Activated CD8-positive, alpha-beta memory T cell treated with anti-CD3 and anti-CD28 coated beads for 4 hours (primary cell): ENCODE measurements around the gene DOK4.
A peak's percentile ranks its signal among the peaks of the same experiment; 100 is the strongest.

Experiments
- DNase-seq, 2 donors: peaks; one replicate each; pipeline ENCODE4 v3.0.0-alpha.2; 2020; ENCODE audit warnings: low read depth in 2 of 2

Gene DOK4

DNA sequence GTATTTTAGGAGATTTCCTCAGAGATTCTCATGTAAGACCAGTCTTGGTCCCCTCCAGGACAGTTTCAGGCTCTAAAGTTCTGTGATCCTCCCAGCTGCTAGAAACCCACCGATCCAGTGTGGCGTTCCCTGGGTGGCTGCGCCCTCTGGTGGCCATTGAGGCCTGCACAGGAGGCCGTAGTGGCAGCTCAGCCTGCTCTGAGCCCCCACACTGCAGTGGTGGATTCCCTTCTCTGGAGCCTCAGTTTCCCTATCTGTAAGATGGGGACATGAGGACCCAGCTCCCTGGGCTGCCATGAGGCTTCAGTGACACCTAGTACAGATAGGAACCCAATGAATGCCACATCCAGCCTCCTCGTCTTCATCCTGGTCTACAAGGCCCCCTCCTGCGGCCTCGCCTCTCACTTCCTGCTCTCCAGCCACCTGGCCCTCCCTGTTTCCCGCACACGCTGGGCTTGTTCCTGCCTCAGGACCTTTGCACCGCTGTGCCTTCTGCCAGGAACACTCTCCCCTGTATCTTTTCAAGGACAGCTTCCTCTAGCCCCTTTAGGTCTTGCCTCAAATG, 33.6 kb upstream of the DOK4 start:
- peak; percentile 59 to 60 for DNase-seq

DNA sequence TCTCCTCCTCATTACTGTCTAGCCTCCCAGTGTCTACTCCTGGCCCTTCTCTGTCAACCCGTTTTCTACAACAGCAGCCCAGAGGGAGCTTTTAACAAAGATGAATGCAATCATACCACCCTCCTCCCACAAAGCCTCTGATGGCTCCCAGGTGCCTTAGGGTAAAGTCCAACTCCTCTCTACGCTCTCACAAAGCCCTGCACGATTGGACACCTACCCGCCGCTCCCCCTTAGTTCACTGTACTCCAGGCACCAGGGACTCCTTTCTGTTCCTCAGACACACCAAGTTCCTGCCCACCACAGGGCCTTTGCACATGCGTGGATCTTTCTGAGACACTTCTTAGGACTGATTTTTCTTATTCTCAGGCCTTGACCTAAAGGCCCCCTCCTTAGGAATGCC, 32.6 kb upstream of the DOK4 start:
- no peak for DNase-seq

DNA sequence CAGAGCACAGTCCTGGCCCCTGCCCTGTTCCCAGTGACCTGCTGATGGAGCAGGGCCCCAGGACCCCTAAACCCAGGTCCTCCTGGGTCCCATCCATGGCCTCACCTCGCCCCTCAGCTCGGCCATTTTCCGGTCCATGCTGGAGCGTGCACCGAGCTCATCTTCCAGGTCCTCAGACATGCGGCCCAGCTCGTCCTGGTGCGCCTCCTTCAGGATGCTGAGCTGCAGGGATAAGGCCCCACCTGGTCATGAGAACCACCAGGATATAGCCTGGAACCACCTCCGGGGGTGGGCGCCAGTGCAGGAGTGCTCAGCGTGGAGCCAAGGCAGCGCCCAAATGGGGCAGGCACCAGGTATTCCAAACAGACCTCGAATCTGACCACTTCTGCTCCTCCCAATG, 32.2 kb upstream of the DOK4 start:
- no peak for DNase-seq

DNA sequence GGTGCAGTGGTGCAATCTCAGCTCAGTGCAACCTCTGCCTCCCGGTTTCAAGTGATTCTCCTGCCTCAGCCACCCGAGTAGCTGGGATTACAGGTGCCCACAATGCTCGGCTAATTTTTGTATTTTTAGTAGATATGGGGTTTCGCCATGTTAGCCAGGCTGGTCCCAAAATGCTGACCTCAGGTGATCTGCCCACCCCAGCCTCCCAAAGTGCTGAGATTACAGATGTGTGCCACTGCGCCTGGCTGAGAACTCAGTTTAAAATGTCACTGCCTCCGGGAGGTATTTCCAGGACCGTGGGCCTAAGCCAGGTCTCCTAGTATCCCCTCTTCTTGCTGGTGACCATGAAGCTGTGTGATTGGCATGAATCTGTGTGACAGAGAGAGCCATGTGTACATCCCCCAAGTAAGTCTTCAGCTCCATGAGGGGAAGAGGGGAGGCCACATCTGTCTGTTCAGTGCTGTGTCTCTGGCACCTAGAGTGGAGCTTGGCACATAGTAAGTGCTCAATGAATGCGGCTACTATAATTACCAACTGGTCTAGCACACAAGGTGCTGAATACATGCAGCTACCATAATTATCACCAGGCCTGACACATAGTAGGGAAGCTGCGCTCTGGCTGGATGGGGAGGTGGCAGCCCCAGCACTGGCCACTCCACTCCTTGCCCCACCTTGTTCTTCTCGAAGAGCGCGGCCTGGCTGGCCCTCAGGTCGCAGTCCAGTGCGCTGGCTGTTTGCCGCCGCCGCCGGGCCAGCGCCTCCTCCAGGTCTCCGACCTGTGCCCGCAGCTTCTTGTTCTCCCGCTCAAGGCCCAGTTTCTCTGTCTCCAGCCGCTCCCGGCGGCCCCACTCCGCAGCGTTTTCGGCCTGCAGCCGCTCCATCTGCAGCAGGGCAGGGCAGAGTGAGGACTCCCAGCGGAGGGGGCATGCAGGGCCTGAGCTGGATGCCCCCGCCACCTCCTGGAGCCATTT, 31.4 kb upstream of the DOK4 start:
- DNase-seq: no peak

DNA sequence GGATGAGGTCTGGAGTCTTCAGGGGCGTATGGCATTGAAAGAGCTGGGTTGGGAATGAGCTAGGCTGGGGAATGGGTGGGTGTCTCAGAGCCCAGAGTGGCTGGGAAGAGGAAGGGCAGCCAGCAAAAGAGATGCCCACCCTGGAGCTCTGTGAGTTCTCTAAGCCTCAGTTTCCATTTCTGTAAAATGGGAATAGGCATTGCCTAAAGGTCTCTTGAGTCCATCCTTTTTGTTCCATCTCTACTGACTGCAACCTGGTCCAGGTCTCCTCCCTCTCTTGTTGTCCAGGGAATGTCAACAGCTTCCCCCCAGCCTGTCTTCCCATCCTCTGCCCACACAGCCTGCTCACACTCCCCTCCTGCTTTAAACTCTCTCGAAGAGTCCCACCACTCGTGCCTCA, 30.5 kb upstream of the DOK4 start:
- DNase-seq: no peak

DNA sequence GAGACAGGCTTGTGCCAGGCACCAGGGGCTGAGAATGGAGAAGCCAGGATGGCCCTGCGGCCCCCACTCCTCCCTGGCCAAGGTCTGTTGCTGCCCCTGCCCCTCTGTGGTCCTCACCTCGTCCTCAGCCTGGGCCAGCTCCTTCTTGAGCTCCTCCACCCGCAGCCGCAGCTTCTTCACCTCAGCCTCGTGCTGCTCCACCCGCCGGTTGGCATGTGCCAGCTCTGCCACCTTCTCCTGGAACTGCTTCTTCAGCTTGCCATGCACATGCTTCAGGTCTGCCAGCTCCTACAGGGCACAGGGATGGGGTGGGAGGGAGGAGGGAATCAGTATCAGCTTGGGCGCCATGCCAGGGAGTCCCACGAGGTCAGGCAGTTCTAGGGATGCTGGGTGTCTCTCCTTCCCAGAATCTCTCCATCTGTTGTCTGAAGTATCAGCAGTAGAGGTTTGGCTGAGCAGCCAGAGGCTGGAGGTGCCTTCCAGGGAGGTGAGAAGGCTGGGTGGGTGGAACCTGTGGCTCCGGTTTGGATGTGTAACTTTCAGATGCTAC, 30.0 kb upstream of the DOK4 start:
- DNase-seq: no peak

DNA sequence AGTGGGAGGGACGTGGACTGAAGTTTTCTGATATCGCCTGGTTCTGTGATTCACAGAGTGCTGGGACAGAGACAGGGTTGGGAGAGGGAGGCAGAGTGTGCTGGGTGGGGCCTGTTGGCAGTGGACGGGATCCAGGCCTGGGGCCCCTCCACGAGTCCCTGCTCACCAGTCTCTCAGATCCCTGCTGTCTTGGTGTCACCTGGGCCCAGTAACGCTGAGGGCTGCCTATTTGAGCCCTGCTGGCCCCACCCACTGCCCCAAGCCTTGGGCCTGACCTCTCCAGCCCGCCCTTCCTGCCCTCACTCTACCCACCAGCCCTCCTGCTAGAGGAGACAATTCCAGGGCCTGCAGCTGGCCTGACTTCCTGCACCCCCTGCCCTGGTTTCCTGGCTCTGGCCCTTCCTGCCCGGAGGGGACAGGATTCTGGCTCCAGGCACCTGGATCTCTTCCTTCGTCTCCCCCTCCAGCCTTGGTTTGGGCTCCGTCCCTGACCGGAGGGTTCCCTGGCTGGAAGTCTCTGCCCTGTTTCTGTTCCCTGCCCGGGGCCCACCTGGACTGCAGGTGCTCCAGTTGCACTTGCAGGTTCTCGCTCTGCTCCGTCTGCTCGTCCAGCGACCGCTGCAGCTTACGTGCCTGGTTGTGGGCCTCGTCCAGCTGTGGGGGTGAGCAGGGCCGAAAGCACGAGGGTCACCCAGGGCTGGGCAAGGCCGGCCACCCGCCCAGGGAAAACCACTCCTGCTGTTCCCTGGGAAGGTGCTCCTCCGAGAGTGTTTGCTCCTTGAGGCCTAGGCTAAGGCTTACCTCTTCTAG, 28.7 kb upstream of the DOK4 start:
- no peak for DNase-seq

DNA sequence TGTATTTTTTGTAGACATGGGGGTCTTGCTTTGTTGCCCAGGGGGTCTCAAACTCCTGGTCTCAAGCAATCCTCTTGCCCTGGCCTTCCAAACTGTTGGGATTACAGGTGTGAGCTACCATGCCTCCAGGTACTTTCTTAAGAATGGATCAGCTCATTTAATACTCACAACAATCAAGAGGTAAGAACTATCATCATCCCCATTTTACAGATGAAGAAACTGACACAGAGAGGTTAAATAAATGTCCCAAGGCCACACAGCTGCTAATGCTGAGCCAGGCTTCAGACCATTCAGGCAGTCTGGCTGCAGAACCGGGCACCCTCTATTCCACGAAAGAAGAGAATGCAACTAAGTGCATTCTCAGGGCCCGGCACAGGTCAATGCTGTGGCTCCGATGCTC, 28.1 kb upstream of the DOK4 start:
- no peak for DNase-seq

DNA sequence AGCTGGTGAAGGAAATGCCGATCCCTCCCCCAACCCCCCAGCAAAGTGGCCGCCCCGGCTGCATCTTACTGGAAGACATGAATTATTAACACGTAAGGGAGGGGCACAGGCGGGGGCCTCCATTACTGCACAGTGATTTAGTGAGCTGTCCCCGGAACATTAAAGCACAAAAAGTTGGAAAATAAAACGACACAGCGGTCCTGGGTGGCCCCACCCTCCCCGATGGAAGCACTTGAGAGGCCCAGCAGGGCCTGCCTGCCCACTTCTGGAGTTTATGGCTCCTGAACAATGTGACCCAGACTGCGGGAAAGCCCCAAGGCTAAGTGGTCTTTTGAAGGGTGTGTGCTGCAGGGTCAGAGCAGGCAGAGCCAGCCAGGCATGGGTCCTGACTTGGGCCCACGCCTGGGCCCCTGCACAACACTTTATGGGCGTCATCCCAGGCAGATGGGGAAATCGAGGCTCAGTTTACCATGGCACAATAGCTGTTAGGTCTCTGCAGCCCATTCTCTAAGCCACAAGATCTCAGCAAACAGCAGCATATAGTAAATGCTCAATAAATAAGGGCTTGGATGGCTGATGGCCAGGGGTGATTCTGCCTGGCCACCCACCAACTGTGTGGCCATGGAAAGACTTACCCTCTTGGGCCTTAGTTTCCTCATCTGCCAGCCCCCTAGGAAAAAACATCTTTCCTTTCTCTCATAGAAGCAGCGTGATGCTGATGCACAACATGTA, 27.2 kb upstream of the DOK4 start:
- no peak for DNase-seq

DNA sequence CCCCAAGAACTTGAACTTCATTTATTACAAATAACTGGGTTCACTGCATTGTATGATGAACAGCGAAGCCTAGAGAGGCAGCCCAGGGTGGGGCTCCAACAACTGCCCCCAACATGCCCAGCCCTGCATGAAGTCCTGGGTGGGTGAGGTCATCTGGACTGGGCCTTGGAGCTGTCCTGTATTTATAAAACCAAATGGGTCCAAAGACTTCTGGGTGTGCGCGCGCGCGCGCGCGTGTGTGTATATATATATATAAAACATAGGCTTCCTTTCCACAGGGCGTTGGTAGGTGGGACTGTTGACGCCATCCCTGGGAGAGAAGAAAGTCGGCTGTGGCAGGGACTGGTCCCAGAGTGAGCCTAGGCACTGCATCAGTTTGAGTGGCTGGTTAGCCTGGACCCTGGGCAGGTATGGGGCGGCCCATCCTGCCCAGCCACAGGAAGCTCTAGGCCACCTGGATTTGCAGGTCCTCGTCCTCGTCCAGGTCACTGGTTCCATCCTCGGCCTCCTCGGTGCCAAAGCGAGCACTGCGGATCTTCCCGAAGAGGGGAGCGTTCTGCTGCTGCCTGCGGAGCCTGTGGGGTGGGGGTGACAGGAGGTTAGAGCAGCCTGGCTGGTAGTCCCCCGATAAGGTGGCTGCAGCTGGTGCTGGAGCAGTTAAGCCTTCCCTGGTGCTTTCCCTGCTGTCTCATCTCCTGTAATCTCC, 26.2 kb upstream of the DOK4 start:
- DNase-seq: no peak

DNA sequence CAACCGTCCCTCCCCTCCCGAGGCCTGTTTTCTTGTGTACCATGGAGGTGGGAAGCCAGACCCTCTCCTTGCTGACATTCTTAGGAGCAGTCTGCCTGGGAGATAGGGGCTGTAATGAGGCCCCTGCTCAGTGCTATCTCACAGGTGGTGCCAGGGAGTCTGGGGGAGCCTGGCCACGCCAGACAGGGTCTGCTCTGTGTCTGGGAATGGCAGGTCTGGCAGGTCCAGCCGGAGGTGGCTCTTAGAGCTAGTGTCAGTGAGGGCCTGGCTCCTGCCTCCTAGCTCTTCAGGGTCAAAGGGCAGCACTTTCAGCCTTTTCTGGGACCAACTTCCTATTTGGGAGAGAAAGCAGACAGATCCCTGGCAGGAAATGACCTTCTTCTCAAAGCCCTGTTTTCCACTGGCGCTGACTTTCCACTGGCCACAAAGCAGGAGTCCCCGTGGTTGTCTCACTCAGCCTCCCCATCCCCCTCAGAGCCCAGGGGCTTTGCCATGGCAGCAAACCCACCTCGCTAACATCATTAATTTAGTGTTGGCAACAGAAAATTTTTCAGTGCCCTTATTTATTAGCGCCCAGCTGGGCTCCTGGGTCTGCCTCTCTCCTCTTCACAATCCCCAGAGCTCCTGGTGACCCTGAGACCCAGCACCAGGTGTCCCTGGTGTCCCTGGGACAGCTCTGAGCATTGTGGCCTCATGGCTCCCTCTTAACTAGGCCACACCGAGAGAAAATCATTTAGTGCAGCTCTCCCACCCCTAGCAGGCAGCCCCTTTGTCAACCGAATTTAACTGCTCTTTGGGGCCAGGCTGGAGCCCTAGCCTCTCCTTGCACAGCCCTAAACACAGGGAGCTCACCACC, 24.0 kb upstream of the DOK4 start:
- DNase-seq: no peak

DNA sequence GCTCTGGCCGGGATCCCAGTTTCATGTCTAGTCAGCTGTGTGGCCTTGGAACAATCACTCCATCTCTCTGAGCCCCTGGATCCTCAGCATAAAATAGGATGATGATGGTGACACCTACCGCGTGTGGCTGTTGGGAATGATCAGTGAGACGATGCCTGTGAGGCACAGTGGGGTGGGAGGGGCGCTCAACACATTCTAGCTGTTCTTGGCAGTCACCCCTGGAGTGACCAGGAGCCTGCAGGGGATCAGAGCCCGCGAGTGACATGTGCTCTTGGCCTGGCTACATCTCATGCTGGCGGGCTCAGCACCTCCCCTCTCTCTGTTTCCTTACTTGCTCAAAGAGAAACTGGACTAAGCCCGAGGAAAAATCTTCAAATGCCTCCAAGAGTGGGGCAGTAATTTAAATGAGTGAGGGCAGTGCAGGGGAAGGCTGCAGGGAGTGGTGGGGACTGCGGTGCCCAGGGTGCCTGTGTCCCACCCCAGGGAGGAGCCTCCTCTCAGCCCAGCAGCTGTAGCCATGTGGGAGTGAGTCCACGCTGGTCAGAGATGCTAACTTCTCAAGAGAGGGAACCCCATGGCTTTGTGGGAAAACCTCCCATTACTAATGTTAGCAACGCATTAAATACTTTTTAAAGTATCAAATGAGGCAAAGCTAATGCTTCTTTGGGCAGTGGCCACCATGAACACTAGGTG, 23.1 kb upstream of the DOK4 start:
- no peak for DNase-seq

DNA sequence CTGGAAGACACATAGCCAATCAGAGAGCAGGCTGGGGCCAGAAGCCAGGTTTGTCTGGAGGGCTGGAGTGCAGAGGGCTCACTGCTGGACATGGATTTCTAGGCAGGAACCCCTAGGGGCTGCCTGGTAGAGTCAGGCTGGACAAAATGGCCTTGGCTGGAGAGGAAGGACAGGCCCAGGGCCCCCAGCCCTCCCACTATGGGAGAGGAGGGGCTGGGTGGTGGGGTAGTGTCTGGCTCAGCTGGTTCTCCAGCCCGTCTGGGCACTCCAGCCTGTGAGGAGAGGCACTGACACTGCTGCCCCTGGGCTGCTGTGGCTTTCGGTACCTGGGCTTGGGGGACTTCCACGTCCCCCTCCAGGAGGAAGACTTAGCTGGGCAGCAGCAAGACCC, 21.7 kb upstream of the DOK4 start:
- no peak for DNase-seq

DNA sequence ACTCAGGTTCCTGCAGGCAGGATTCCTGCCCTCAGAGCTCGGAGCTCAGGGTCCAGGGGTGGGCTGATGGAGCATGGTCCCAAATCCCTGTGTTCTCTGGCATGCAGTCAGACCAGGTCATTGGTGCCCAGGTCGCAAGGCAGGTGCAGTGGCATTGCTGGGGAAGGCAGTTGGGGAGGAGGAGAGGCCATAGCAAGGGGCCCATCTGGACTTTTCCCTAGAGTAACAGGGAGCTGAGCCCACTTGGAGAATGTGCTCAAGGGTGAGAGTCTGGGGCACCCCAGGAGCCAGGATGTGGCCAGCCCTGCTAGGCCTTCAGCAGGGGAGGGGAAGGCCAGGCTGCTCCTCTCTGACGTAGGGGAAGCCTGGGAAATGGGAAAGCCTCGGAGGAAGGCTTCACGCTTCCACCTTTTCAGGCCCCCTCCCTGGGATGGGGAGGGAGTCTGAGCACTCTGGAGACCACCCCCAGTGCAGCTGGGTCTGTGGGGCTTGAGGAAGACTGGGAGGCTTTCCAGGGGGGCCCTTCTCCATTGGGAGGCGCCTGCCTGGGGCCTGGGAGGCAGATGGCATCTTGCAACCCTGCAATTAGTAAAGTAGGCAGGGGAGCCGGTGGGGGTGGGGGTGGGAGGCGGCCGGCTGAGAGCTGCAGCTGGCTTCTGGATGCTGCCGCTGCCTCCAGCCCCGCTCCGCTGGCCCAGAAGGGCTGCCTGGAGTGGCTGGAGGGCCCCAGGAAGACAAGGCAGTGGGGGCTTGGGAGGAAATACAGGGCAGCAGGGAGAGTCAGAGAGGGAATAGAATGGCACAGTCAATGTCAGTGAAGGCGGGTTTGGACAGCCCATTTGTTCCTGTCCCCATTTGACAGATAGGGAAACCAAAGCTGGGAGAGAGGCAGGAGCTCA, 21.1 kb upstream of the DOK4 start:
- DNase-seq: no peak

DNA sequence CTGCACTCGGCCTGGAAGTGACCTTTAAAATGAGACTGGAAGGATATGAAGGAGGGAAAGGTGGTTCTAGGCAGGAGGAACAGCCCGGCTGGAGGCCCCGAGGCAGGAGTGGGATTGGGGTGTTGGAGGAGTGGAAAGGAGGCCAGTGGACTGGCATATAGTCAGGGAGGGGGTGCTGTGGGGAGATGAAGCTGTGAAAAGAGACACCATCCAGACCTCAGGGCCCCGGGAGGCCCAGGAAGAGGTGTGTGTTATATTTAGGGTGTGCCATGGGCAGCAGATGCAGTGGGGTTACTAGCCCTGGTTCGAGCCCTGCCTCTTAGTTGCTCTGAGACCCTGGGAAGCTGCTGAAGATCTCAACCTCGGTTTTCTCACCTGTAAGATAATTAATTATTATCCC, 18.9 kb upstream of the DOK4 start:
- DNase-seq: no peak

DNA sequence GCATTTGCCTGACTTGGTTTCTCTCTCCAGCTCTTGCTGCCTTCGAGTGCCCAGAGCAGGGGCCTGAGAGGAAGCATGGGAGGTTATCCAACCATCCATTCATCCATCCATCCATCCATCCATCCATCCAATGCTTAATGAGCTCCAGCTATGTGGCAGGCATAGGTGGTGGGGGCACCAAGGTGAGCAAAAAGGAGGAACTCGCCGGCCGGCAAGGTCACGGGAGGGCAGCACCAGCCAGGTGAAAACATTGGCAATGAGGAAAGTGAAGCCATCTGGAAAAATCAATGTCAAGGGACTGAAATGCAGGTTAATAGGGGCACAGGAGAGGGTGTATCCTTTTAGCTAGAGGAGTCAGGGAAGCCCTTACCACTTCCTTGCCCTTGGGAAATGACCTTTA, 18.2 kb upstream of the DOK4 start:
- DNase-seq: no peak

DNA sequence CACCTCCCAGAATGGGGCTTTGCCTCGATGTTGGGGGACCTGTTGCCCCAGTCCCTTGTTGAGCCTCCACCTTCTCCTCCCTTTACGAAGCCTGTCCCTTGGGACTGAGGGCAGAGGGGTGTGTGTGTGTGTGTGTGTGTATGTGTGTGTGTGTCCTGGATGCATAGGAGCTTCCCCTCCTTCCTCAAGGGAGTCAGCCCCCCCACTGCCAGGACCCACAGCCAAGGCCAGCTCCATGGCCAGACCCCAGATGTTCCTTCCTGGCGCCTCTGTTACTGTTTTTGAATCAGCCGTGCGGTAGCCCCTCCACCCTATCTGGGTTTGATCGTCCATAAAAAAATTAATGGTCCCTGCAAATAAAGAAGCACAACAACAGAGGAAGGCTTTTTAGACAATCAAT, 17.7 kb upstream of the DOK4 start:
- no peak for DNase-seq

DNA sequence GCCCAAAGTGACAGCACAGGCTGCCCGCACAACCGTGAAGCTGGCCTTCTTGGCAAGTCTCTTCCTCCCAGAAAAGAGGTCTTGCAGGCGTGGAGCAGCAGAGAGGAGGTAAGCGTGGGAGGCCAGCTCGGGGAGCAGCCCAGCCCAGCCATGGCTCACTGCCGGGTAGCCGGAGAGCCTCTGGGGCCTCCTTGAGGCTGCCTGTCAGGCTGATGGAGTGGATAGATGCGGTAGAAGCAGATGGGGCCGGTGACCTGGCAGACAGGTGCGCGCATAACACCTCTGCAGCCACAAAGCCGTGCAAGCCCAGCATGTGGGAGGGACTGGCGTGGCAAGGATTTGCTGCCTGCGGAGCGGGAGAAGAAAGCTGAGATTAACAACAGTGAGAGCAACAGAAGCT, 17.1 kb upstream of the DOK4 start:
- DNase-seq: no peak
